Activated CD8-positive, alpha-beta memory T cell treated with anti-CD3 and anti-CD28 coated beads, Interleukin-2, amount 50 U/mL, for 48 hours (primary cell): ENCODE measurements around the gene HTR3C.

Source experiments
- DNase-seq: peaks from one replicate; pipeline ENCODE4 v3.0.0-alpha.2; 2020

The HTR3C gene

GRCh38 chr3:184097556-184097955 lies 44.7 kb downstream of the HTR3C start:
- no peak for DNase-seq

- DNase-seq, result no peak
Observed at GRCh38 chr3:184099806-184100686, 47.2 kb downstream of the HTR3C start.
